Loucy (cell line): Measurements from ENCODE around the gene CPA5.

Experiments used
- H2AFZ ChIP-seq: fragments of 200-600 bp; sonication (generic); 2 replicates; pipeline ENCODE4 v1.6.0; 2016; ENCODE audit warnings: antibody characterized with exemption, mild to moderate bottlenecking, low read length, moderate library complexity
- H3F3A ChIP-seq: fragments of 200-600 bp; 2 replicates; pipeline ENCODE4 v1.6.0; 2016; ENCODE audit warnings: antibody characterized with exemption, low read depth, mild to moderate bottlenecking
- H3K27me3 ChIP-seq: fragments of 200-600 bp; sonication (generic); 2 replicates; pipeline ENCODE4 v1.6.1; 2014; ENCODE audit warnings: low read length, mild to moderate bottlenecking; ENCODE audit not compliant: insufficient read depth, poor library complexity, severe bottlenecking
- H3K36me3 ChIP-seq: fragments of 200-600 bp; sonication (generic); 2 replicates; pipeline ENCODE4 v1.6.1; 2016; ENCODE audit warnings: low read length; ENCODE audit not compliant: insufficient read depth
- H3K4me1 ChIP-seq: fragments of 200-600 bp; sonication (generic); 2 replicates; pipeline ENCODE4 v1.5.1; 2014; ENCODE audit warnings: low read length, mild to moderate bottlenecking; ENCODE audit not compliant: insufficient read depth, poor library complexity, severe bottlenecking
- H3K4me2 ChIP-seq: fragments of 200-600 bp; sonication (generic); 2 replicates; pipeline ENCODE4 v1.6.0; 2014; ENCODE audit warnings: antibody characterized with exemption, low read length, low read depth, mild to moderate bottlenecking; ENCODE audit not compliant: poor library complexity, severe bottlenecking
- H3K4me3 ChIP-seq: fragments of 200-600 bp; sonication (generic); 2 replicates; pipeline ENCODE4 v1.5.1; 2014; ENCODE audit warnings: low read length, mild to moderate bottlenecking, mixed read lengths; ENCODE audit not compliant: poor library complexity, severe bottlenecking
- H3K79me2 ChIP-seq: fragments of 200-600 bp; sonication (generic); 2 replicates; pipeline ENCODE4 v1.6.1; 2014; ENCODE audit warnings: low read length; ENCODE audit not compliant: insufficient read depth
- H3K9ac ChIP-seq: fragments of 200-600 bp; sonication (generic); 2 replicates; pipeline ENCODE4 v1.6.0; 2014; ENCODE audit warnings: mild to moderate bottlenecking, low read depth, low read length, moderate library complexity; ENCODE audit not compliant: poor library complexity, severe bottlenecking
- H3K9me2 ChIP-seq: fragments of 200-600 bp; sonication (generic); replicated peaks from 2 replicates; pipeline ENCODE4 v1.6.1; 2016; ENCODE audit warnings: low read depth, low read length, mixed read lengths
- H3K9me3 ChIP-seq: fragments of 200-600 bp; sonication (generic); 2 replicates; pipeline ENCODE4 v1.6.1; 2014; ENCODE audit warnings: mild to moderate bottlenecking, antibody characterized with exemption, low read length, low read depth; ENCODE audit not compliant: insufficient read depth
- H4K20me1 ChIP-seq: fragments of 200-600 bp; sonication (generic); 2 replicates; pipeline ENCODE4 v1.6.0; 2014; ENCODE audit warnings: antibody characterized with exemption, low read length, mild to moderate bottlenecking; ENCODE audit not compliant: insufficient read depth, poor library complexity, severe bottlenecking
- CTCF ChIP-seq: fragments of 200-600 bp; sonication (generic); conservative IDR thresholded peaks from 2 replicates; pipeline ENCODE4 v1.5.1; 2014; ENCODE audit warnings: mild to moderate bottlenecking, antibody characterized with exemption, low read length
- EZH2phosphoT487 ChIP-seq: fragments of 200-600 bp; IDR thresholded peaks from 2 replicates; pipeline ENCODE4 v1.6.1; 2018; ENCODE audit warnings: antibody characterized with exemption, mild to moderate bottlenecking, moderate library complexity, borderline replicate concordance

The CPA5 gene

GRCh38 chr7:130388671-130389070 lies 44.1 kb downstream of the CPA5 start:
- H3K79me2 ChIP-seq = no peaks in the 10 kb centered on the region
- no peak overlapping the region for H3K4me2 ChIP-seq
- H2AFZ ChIP-seq = no peak overlapping the region
- no peak for TF ChIP-seq CTCF
- TF ChIP-seq EZH2phosphoT487 = no peak
- no peaks in the 10 kb centered on the region for H3K9me2 ChIP-seq
- no peaks in the 10 kb centered on the region for H4K20me1 ChIP-seq
- H3K4me1 ChIP-seq = peaks cover 10% of the 10 kb centered on the region
- H3K36me3 ChIP-seq = no peaks in the 10 kb centered on the region
- H3K9ac ChIP-seq = no peak overlapping the region
- H3K9me3 ChIP-seq = no peaks in the 10 kb centered on the region
- no peaks in the 10 kb centered on the region for H3K27me3 ChIP-seq
- no peak overlapping the region for H3K4me3 ChIP-seq
- H3F3A ChIP-seq = no peaks in the 10 kb centered on the region

GRCh38 chr7:130390486-130390885 lies 45.9 kb downstream of the CPA5 start:
- peaks cover 27% of the 10 kb centered on the region for H3K4me1 ChIP-seq
- no peaks in the 10 kb centered on the region for H3K9me3 ChIP-seq
- no peaks in the 10 kb centered on the region for H4K20me1 ChIP-seq
- H3K4me3 ChIP-seq = no peak overlapping the region
- no peak overlapping the region for H3K9ac ChIP-seq
- H3F3A ChIP-seq = peaks cover 3% of the 10 kb centered on the region; the same call in 1 of the 2 replicates
- H3K4me2 ChIP-seq = no peak overlapping the region
- H3K27me3 ChIP-seq = no peaks in the 10 kb centered on the region
- no peak overlapping the region for H2AFZ ChIP-seq
- H3K36me3 ChIP-seq = no peaks in the 10 kb centered on the region
- no peaks in the 10 kb centered on the region for H3K9me2 ChIP-seq
- no peaks in the 10 kb centered on the region for H3K79me2 ChIP-seq
- TF ChIP-seq CTCF (no peak), EZH2phosphoT487 (no peak)

GRCh38 chr7:130393101-130393561 lies 48.5 kb downstream of the CPA5 start:
- Histone ChIP-seq H3K4me1 (peaks cover 45% of the 10 kb centered on the region), H3K9me2 (no peaks in the 10 kb centered on the region), H3K36me3 (no peaks in the 10 kb centered on the region), H3K4me2 (no peak overlapping the region), H3K9me3 (no peaks in the 10 kb centered on the region), H4K20me1 (no peaks in the 10 kb centered on the region), H3K9ac (no peak overlapping the region), H2AFZ (no peak overlapping the region), H3K4me3 (no peak overlapping the region), H3K79me2 (no peaks in the 10 kb centered on the region), H3F3A (peaks cover 3% of the 10 kb centered on the region; the same call in 1 of the 2 replicates), H3K27me3 (no peaks in the 10 kb centered on the region)
- no peak for TF ChIP-seq CTCF
